AG04449 (cell line): ENCODE measurements around the gene PGAP6.
"Not testable (repeated sequence)": the region's sequence is repeated elsewhere in the genome, so short reads cannot be mapped to it uniquely, and the experiment has no call there.

Experiments used
- CTCF ChIA-PET: fragments of 350-600 bp; formaldehyde crosslinking; extraction: SDS; loops from one replicate; lab custom pipeline; 2021; ENCODE audit warnings: antibody characterized with exemption; lab: Yijun Ruan, JAX
- POLR2A ChIA-PET: fragments of 400-600, 350-600 bp; formaldehyde crosslinking; extraction: SDS; loops from one replicate; lab custom pipeline; 2020; ENCODE audit warnings: antibody characterized with exemption, inconsistent platforms; lab: Yijun Ruan, JAX
- DNase-seq: peaks from one replicate; pipeline ENCODE4 v3.0.0-alpha.2; 2010; ENCODE audit warnings: low read depth, low spot score
- H3K4me3 ChIP-seq: 2 replicates; pipeline ENCODE4 v1.5.1; 2011; ENCODE audit warnings: low read depth, mild to moderate bottlenecking, control low read depth, low read length
- CTCF ChIP-seq: IDR thresholded peaks from one replicate; pipeline ENCODE4 v1.5.1; 2011; ENCODE audit warnings: mild to moderate bottlenecking, moderate library complexity, low read length, control low read depth, inconsistent platforms; ENCODE audit not compliant: insufficient read depth; ENCODE audit errors: missing control alignments

PGAP6 gene

GRCh38 chr16:337975-338575 lies 43.7 kb downstream of the PGAP6 start:
- ChIA-PET POLR2A (interaction anchor here (0.6 kb wide), 1 partner anchor 284 kb away, joined by 3 read pairs; the partner anchor contains the start of genes POLR3K and SNRNP25), CTCF (interaction anchor here (1.0 to 1.5 kb wide), 4 partner anchors 11 to 232 kb away, joined by 3 to 7 read pairs (median 5); no protein-coding TSS in a partner anchor)
- no peak for TF ChIP-seq CTCF
- DNase-seq = no peak
- no peak overlapping the region for H3K4me3 ChIP-seq

- no peak for TF ChIP-seq CTCF
- ChIA-PET CTCF (interaction anchor here (1.0 to 1.4 kb wide), 4 partner anchors 12 to 231 kb away, joined by 3 to 7 read pairs (median 4); partner anchors contain the start of gene AXIN1), POLR2A (no interaction called here)
- no peak for DNase-seq
- H3K4me3 ChIP-seq = no peak overlapping the region
Observed at GRCh38 chr16:337437-337836, 44.3 kb downstream of the PGAP6 start.

GRCh38 chr16:336269-336668 lies 45.5 kb downstream of the PGAP6 start:
- CTCF ChIA-PET = interaction anchor here (1.0 kb wide), 1 partner anchor 9 kb away, joined by 3 read pairs; no protein-coding TSS in a partner anchor
- no peak for TF ChIP-seq CTCF

GRCh38 chr16:334861-335632 lies 46.7 kb downstream of the PGAP6 start:
- DNase-seq, POLR2A ChIA-PET, H3K4me3 ChIP-seq, CTCF ChIA-PET: not testable (repeated sequence)

More at GRCh38 chr16:336269-336668, 45.5 kb downstream of the PGAP6 start:
- no peak overlapping the region for H3K4me3 ChIP-seq
- POLR2A ChIA-PET = no interaction called here
- DNase-seq = no peak

GRCh38 chr16:334164-334832 lies 47.5 kb downstream of the PGAP6 start:
- CTCF ChIA-PET, POLR2A ChIA-PET, DNase-seq, H3K4me3 ChIP-seq: not testable (repeated sequence)

- no peak for TF ChIP-seq CTCF
- ChIA-PET POLR2A (no interaction called here), CTCF (no interaction called here)
- no peak overlapping the region for H3K4me3 ChIP-seq
- no peak for DNase-seq
Observed at GRCh38 chr16:333406-334094, 48.2 kb downstream of the PGAP6 start.

- CTCF ChIA-PET = interaction anchor here (1.0 to 1.5 kb wide), 2 partner anchors 8 to 21 kb away, joined by 3 read pairs; no protein-coding TSS in a partner anchor
- POLR2A ChIA-PET, DNase-seq, H3K4me3 ChIP-seq: not testable (repeated sequence)
Observed at GRCh38 chr16:331181-331814, 50.5 kb downstream of the PGAP6 start.
